PC-3 (cell line): ENCODE data around the gene BCLAF1. TPM values are rescaled to one million over a fixed set of nuclear protein-coding genes. Genes with fewer than 3 reads are reported as not detected.

ENCODE experiments used
- ATAC-seq: fragments of 200-7000 bp; cut with Tn5 transposase; 2 replicates; pipeline ENCODE4 v1.9.1; 2020; ENCODE audit warnings: mild to moderate bottlenecking, moderate library complexity
- BruUV-seq: library from RNA; stranded (reverse); fragments of 400-500 nt; replicated peaks from 2 replicates; lab custom pipeline; 2021; lab: Mats Ljungman, UMichigan
- CTCF ChIA-PET: fragments of 300-600 bp; sonication (Branson Sonifier 250); formaldehyde crosslinking; loops from one replicate; lab custom pipeline; 2022; ENCODE audit warnings: antibody characterized with exemption; lab: Charles Lee
- POLR2A ChIA-PET: fragments of 300-600 bp; sonication (Branson Sonifier 250); formaldehyde crosslinking; loops from one replicate; lab custom pipeline; 2022; ENCODE audit warnings: antibody characterized with exemption; ENCODE audit not compliant: unreplicated experiment; lab: Charles Lee
- DNase-seq: peaks from one replicate; pipeline ENCODE4 v3.0.0-alpha.2; 2015
- H2AFZ ChIP-seq: fragments of 300-600 bp; sonication (generic); 2 replicates; pipeline ENCODE4 v1.6.0; 2016; ENCODE audit warnings: antibody characterized with exemption, low read length
- H3F3A ChIP-seq: fragments of 300-600 bp; sonication (generic); one replicate; pipeline ENCODE4 v1.6.0; 2017; ENCODE audit warnings: antibody characterized with exemption, low read length, control low read depth, mild to moderate bottlenecking; ENCODE audit not compliant: unreplicated experiment
- H3K27ac ChIP-seq: fragments of 300-600 bp; sonication (generic); 2 replicates; pipeline ENCODE4 v1.5.1; 2016; ENCODE audit warnings: mild to moderate bottlenecking, low read length
- H3K27me3 ChIP-seq: fragments of 300-600 bp; sonication (generic); 2 replicates; pipeline ENCODE4 v1.6.1; 2016; ENCODE audit warnings: low read length, mixed read lengths
- H3K36me3 ChIP-seq: fragments of 300-600 bp; sonication (generic); 2 replicates; pipeline ENCODE4 v1.6.1; 2016; ENCODE audit warnings: low read depth, mixed run types, low read length, mixed read lengths
- H3K4me1 ChIP-seq: fragments of 300-600 bp; sonication (generic); 2 replicates; pipeline ENCODE4 v1.5.1; 2016; ENCODE audit warnings: low read length; ENCODE audit not compliant: insufficient read depth
- H3K4me2 ChIP-seq: fragments of 300-600 bp; sonication (generic); 2 replicates; pipeline ENCODE4 v1.6.0; 2016; ENCODE audit warnings: low read length
- H3K4me3 ChIP-seq: fragments of 300-600 bp; sonication (generic); 2 replicates; pipeline ENCODE4 v1.5.1; 2016; ENCODE audit warnings: mild to moderate bottlenecking, low read length, mixed read lengths
- H3K79me2 ChIP-seq: fragments of 300-600 bp; sonication (generic); 2 replicates; pipeline ENCODE4 v1.6.1; 2017; ENCODE audit warnings: low read length, mixed read lengths
- H3K9ac ChIP-seq: fragments of 300-600 bp; sonication (generic); 2 replicates; pipeline ENCODE4 v1.6.0; 2016; ENCODE audit warnings: mild to moderate bottlenecking, low read length
- H3K9me2 ChIP-seq: fragments of 300-600 bp; sonication (generic); replicated peaks from 2 replicates; pipeline ENCODE4 v1.6.1; 2016; ENCODE audit warnings: mixed run types, low read length, mixed read lengths
- H3K9me3 ChIP-seq: fragments of 300-600 bp; sonication (generic); 2 replicates; pipeline ENCODE4 v1.6.1; 2016; ENCODE audit warnings: low read length, mixed read lengths
- H4K20me1 ChIP-seq: fragments of 300-600 bp; sonication (generic); 2 replicates; pipeline ENCODE4 v1.6.1; 2016; ENCODE audit warnings: low read length, mixed read lengths
- CTCF ChIP-seq: fragments of 300-600 bp; sonication (generic); conservative IDR thresholded peaks from 2 replicates; pipeline ENCODE4 v1.5.1; 2017; ENCODE audit warnings: antibody characterized with exemption, low read depth, mild to moderate bottlenecking, low read length
- EZH2 ChIP-seq: fragments of 300-600 bp; sonication (generic); IDR thresholded peaks from one replicate; pipeline ENCODE4 v1.6.1; 2017; ENCODE audit warnings: antibody characterized with exemption, mild to moderate bottlenecking, low read length; ENCODE audit not compliant: unreplicated experiment
- EZH2phosphoT487 ChIP-seq: fragments of 300-600 bp; sonication (generic); IDR thresholded peaks from 2 replicates; pipeline ENCODE4 v1.6.1; 2018; ENCODE audit warnings: mild to moderate bottlenecking, antibody characterized with exemption, low read length, borderline replicate concordance
- intact Hi-C: fragments of 100-400 bp; cut with micrococcal nuclease; formaldehyde crosslinking; loops from 2 replicates; pipeline ENCODE4 v1.9.0; 2023
- total RNA-seq: library from RNA; depleted of rRNA; stranded (reverse); fragments of >200 nt; gene quantifications from 2 replicates; pipeline ENCODE4 v1.2.3, GENCODE V29; 2014

BCLAF1 gene
- total RNA-seq, 1 experiment from 2014 or later: 119 TPM

GRCh38 chr6:136282906-136283305, 6.7 kb downstream of the BCLAF1 start:
- no peaks in the 10 kb centered on the region for H3K27me3 ChIP-seq
- peaks cover 37% of the 10 kb centered on the region for H3K36me3 ChIP-seq
- no peak overlapping the region for H3K4me3 ChIP-seq
- peaks cover 95% of the 10 kb centered on the region for H3K79me2 ChIP-seq
- no peaks in the 10 kb centered on the region for H3K9me3 ChIP-seq
- peaks cover 90% of the 10 kb centered on the region for H4K20me1 ChIP-seq
- no peak overlapping the region for H2AFZ ChIP-seq
- H3F3A ChIP-seq: no peaks in the 10 kb centered on the region
- no peak overlapping the region for H3K9ac ChIP-seq
- H3K4me1 ChIP-seq: peaks cover 33% of the 10 kb centered on the region
- H3K9me2 ChIP-seq: no peaks in the 10 kb centered on the region
- H3K27ac ChIP-seq: no peak overlapping the region
- no TSS peak for BruUV-seq
- peak overlapping the region; percentile 34 for H3K4me2 ChIP-seq
- DNase-seq (no peak), ATAC-seq (no peak)
- TF ChIP-seq EZH2phosphoT487 (no peak), EZH2 (no peak), CTCF (no peak)
- ChIA-PET POLR2A (interaction anchor here (0.6 kb wide), 1 partner anchor 9 kb away, joined by 4 read pairs; no protein-coding TSS in a partner anchor), CTCF (no interaction called here)
- intact Hi-C loops: no loop called here

GRCh38 chr6:136280032-136280609, 9.5 kb downstream of the BCLAF1 start:
- no TSS peak for BruUV-seq
- Histone ChIP-seq H3K9me3 (no peaks in the 10 kb centered on the region), H3K79me2 (peaks cover 80% of the 10 kb centered on the region), H3K36me3 (peaks cover 50% of the 10 kb centered on the region), H3K27me3 (no peaks in the 10 kb centered on the region), H3K4me2 (no peak overlapping the region), H3K27ac (no peak overlapping the region), H3K4me1 (peaks cover 23% of the 10 kb centered on the region), H3K9me2 (no peaks in the 10 kb centered on the region), H3K4me3 (no peak overlapping the region), H3F3A (no peaks in the 10 kb centered on the region), H2AFZ (no peak overlapping the region), H3K9ac (no peak overlapping the region), H4K20me1 (peaks cover 68% of the 10 kb centered on the region)
- no peak for ATAC-seq
- POLR2A ChIA-PET: no interaction called here
- CTCF ChIA-PET: no interaction called here
- TF ChIP-seq EZH2phosphoT487 (no peak), EZH2 (no peak), CTCF (no peak)
- intact Hi-C loops: no loop called here
- DNase-seq: no peak

GRCh38 chr6:136274062-136274461, 15.6 kb downstream of the BCLAF1 start:
- Histone ChIP-seq H3K4me1 (no peaks in the 10 kb centered on the region), H3K9me2 (no peaks in the 10 kb centered on the region), H4K20me1 (peaks cover 31% of the 10 kb centered on the region), H3K27ac (no peak overlapping the region), H2AFZ (no peak overlapping the region), H3K4me3 (no peak overlapping the region), H3K36me3 (peaks cover 72% of the 10 kb centered on the region), H3F3A (no peaks in the 10 kb centered on the region), H3K79me2 (peaks cover 47% of the 10 kb centered on the region), H3K27me3 (no peaks in the 10 kb centered on the region), H3K4me2 (no peak overlapping the region), H3K9me3 (no peaks in the 10 kb centered on the region), H3K9ac (no peak overlapping the region)
- ATAC-seq (no peak), DNase-seq (no peak)
- TF ChIP-seq CTCF (no peak), EZH2 (no peak), EZH2phosphoT487 (no peak)
- intact Hi-C loops: no loop called here
- CTCF ChIA-PET: no interaction called here
- BruUV-seq: no TSS peak
- POLR2A ChIA-PET: interaction anchor here (0.6 kb wide), 1 partner anchor 9 kb away, joined by 4 read pairs; no protein-coding TSS in a partner anchor
